PC-9 (cell line): ENCODE measurements around the gene TUBB2B. TPM values are rescaled to one million over a fixed set of nuclear protein-coding genes. Genes with fewer than 3 reads are reported as not detected.
"Not testable (repeated sequence)": the region's sequence is repeated elsewhere in the genome, so short reads cannot be mapped to it uniquely, and the experiment has no call there.

Experiments used
- BruUV-seq: library from RNA; stranded (reverse); fragments of 400-500 nt; replicated peaks from 2 replicates; lab custom pipeline; 2021; lab: Mats Ljungman, UMichigan
- CTCF ChIA-PET: fragments of 300-600 bp; sonication (Branson Sonifier 250); formaldehyde crosslinking; loops from one replicate; lab custom pipeline; 2022; ENCODE audit warnings: antibody characterized with exemption; lab: Charles Lee
- POLR2A ChIA-PET: fragments of 300-600 bp; sonication (Branson Sonifier 250); formaldehyde crosslinking; loops from one replicate; lab custom pipeline; 2022; ENCODE audit warnings: antibody characterized with exemption; ENCODE audit not compliant: unreplicated experiment; lab: Charles Lee
- DNase-seq, 2 experiments: peaks; one replicate each; pipeline versions ENCODE4 v3.0.0 to v3.0.0-alpha.2; 2015 to 2022; ENCODE audit warnings: mixed read lengths in 1 of 2
- H2AFZ ChIP-seq: fragments of 200-600 bp; sonication (generic); 2 replicates; pipeline ENCODE4 v1.8.1; 2017; ENCODE audit warnings: antibody characterized with exemption
- H3F3A ChIP-seq: fragments of 200-600 bp; sonication (generic); 2 replicates; pipeline ENCODE4 v1.8.1; 2017; ENCODE audit warnings: antibody characterized with exemption, mild to moderate bottlenecking, low read depth; ENCODE audit not compliant: insufficient read depth
- H3K27ac ChIP-seq: fragments of 200-600 bp; sonication (generic); 2 replicates; pipeline ENCODE4 v1.6.1; 2016; ENCODE audit warnings: mixed run types
- H3K27me3 ChIP-seq: fragments of 200-600 bp; sonication (generic); 2 replicates; pipeline ENCODE4 v1.6.1; 2016; ENCODE audit warnings: low read depth, mixed run types; ENCODE audit not compliant: insufficient read depth
- H3K36me3 ChIP-seq: fragments of 200-600 bp; sonication (generic); 2 replicates; pipeline ENCODE4 v1.6.1; 2016; ENCODE audit warnings: low read depth, mixed run types
- H3K4me1 ChIP-seq: fragments of 200-600 bp; sonication (generic); replicated peaks from 2 replicates; pipeline ENCODE4 v1.6.1; 2016; ENCODE audit warnings: mixed run types; ENCODE audit not compliant: insufficient read depth
- H3K4me2 ChIP-seq: fragments of 200-600 bp; sonication (generic); 2 replicates; pipeline ENCODE4 v1.6.1; 2017; ENCODE audit warnings: mixed run types
- H3K4me3 ChIP-seq: fragments of 200-600 bp; sonication (generic); 2 replicates; pipeline ENCODE4 v1.6.1; 2016; ENCODE audit warnings: mixed run types
- H3K79me2 ChIP-seq: fragments of 200-600 bp; sonication (generic); 2 replicates; pipeline ENCODE4 v1.6.1; 2017; ENCODE audit warnings: low read depth, mixed run types
- H3K9me2 ChIP-seq: fragments of 200-600 bp; sonication (generic); 2 replicates; pipeline ENCODE4 v1.8.1; 2017; ENCODE audit warnings: mild to moderate bottlenecking; ENCODE audit not compliant: insufficient read depth
- H3K9me3 ChIP-seq: fragments of 200-600 bp; sonication (generic); 2 replicates; pipeline ENCODE4 v1.8.1; 2016; ENCODE audit warnings: low read depth; ENCODE audit not compliant: insufficient read depth
- H4K20me1 ChIP-seq: fragments of 200-600 bp; sonication (generic); 2 replicates; pipeline ENCODE4 v1.8.1; 2017; ENCODE audit not compliant: insufficient read depth
- EZH2 ChIP-seq: fragments of 200-600 bp; sonication (generic); IDR thresholded peaks from 2 replicates; pipeline ENCODE4 v1.8.0; 2017; ENCODE audit warnings: antibody characterized with exemption, low read depth
- intact Hi-C: fragments of 100-400 bp; cut with micrococcal nuclease; formaldehyde crosslinking; loops from one replicate; pipeline ENCODE4 v1.10.0; 2022; ENCODE audit not compliant: unreplicated experiment
- total RNA-seq: library from RNA; stranded (reverse); gene quantifications from 2 replicates; pipeline ENCODE4 v1.2.3, GENCODE V29; 2021
- TF ChIP-seq, protein P1 (sequence below): fragments of 200-600 bp; sonication (generic); conservative IDR thresholded peaks from 2 replicates; pipeline ENCODE4 v1.6.1; 2017; ENCODE audit warnings: mixed run types, antibody characterized with exemption, mild to moderate bottlenecking, moderate library complexity

Gene TUBB2B
- total RNA-seq, 1 experiment from 2014 or later = 1.3 TPM

DNA sequence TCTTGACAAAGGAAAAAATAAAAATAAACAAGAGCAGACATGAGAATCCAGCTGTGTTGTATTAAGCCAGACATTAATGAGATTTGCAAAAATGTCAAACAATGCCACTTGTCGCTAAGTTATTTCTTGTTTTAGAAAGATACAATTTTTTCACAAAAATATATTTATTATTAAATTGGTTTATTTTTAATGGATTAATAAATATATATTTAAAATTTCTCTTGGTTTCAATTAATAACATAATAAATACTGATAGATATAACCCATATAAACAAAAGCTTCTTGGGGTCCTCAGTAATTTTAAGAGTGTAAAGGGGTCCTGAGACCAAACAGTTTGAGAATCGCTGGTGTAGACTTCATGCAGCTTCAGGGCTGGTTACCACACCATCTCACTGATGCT lies 26.1 kb downstream of the TUBB2B start:
- no TSS peak for BruUV-seq
- POLR2A ChIA-PET = no interaction called here

DNA sequence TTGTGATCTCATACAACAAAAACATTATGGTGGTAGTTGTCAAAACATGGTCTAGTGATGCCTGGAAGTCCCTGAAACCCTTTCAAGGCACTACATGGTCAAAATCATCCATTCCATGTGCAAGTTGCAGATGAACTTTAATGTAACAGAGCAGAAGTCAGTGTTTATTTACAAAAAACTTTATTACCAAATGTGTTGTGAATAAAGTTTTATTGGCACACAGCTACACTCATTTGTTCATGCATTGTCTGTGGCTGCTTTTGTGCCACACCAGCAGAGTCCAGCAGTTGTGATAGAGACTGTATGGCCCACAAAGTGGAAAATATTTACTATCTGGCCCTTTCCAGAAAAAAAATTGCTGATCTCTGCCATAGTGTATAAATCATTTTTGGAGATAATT lies 26.8 kb downstream of the TUBB2B start:
- no peak for DNase-seq
- Histone ChIP-seq H3K27me3 (no peaks in the 10 kb centered on the region), H3F3A (peaks cover 7% of the 10 kb centered on the region; the same call in 1 of the 2 replicates), H3K36me3 (no peaks in the 10 kb centered on the region), H3K4me2 (no peak overlapping the region), H2AFZ (no peak overlapping the region), H3K9me3 (no peaks in the 10 kb centered on the region), H3K79me2 (no peaks in the 10 kb centered on the region), H4K20me1 (no peaks in the 10 kb centered on the region), H3K4me1 (peaks cover 14% of the 10 kb centered on the region), H3K9me2 (no peaks in the 10 kb centered on the region), H3K4me3 (no peak overlapping the region), H3K27ac (no peak overlapping the region)
- intact Hi-C loops = no loop called here
- ChIA-PET POLR2A (no interaction called here), CTCF (no interaction called here)
- no TSS peak for BruUV-seq
- no peak for TF ChIP-seq EZH2
- TF ChIP-seq, protein P1, sequence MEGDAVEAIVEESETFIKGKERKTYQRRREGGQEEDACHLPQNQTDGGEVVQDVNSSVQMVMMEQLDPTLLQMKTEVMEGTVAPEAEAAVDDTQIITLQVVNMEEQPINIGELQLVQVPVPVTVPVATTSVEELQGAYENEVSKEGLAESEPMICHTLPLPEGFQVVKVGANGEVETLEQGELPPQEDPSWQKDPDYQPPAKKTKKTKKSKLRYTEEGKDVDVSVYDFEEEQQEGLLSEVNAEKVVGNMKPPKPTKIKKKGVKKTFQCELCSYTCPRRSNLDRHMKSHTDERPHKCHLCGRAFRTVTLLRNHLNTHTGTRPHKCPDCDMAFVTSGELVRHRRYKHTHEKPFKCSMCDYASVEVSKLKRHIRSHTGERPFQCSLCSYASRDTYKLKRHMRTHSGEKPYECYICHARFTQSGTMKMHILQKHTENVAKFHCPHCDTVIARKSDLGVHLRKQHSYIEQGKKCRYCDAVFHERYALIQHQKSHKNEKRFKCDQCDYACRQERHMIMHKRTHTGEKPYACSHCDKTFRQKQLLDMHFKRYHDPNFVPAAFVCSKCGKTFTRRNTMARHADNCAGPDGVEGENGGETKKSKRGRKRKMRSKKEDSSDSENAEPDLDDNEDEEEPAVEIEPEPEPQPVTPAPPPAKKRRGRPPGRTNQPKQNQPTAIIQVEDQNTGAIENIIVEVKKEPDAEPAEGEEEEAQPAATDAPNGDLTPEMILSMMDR = no peak

More for the DNA sequence above, 26.1 kb downstream of the TUBB2B start:
- DNase-seq = no peak
- no peaks in the 10 kb centered on the region for H3K79me2 ChIP-seq
- H2AFZ ChIP-seq = no peak overlapping the region
- H4K20me1 ChIP-seq = no peaks in the 10 kb centered on the region
- H3K4me1 ChIP-seq = peaks cover 12% of the 10 kb centered on the region
- TF ChIP-seq, protein P1 = no peak
- no peak for TF ChIP-seq EZH2
- H3K36me3 ChIP-seq = no peaks in the 10 kb centered on the region
- H3K27me3 ChIP-seq = no peaks in the 10 kb centered on the region
- no peaks in the 10 kb centered on the region for H3K9me2 ChIP-seq
- H3K27ac ChIP-seq = no peak overlapping the region
- H3K4me3 ChIP-seq = no peak overlapping the region
- peaks cover 11% of the 10 kb centered on the region; the same call in 1 of the 2 replicates for H3F3A ChIP-seq
- intact Hi-C loops = no loop called here
- no peaks in the 10 kb centered on the region for H3K9me3 ChIP-seq
- CTCF ChIA-PET = no interaction called here
- H3K4me2 ChIP-seq = no peak overlapping the region

DNA sequence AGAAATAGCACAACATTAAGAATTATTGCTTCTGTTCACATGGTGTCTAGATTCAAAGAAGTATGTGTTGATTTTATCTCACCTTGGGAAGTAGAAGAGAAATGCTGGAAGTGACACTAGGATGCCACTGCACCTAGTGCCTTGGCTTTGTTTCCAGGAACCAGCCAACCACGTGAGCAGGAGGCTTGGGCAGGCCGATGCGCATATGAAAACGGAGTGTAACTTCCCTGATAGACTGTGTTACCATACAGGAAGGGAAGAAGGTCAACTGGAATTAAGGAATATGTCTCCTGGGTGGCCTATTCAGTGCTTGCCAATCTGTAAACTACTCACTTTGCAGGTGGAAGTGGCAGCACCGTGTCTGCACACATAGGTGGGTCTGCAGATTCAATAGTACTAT lies 28.1 kb downstream of the TUBB2B start:
- Histone ChIP-seq H3K27ac (no peak overlapping the region), H4K20me1 (no peaks in the 10 kb centered on the region), H3K36me3 (no peaks in the 10 kb centered on the region), H2AFZ (no peak overlapping the region), H3K4me3 (no peak overlapping the region), H3K4me2 (no peak overlapping the region), H3K4me1 (peaks cover 9% of the 10 kb centered on the region), H3K9me2 (no peaks in the 10 kb centered on the region), H3K27me3 (no peaks in the 10 kb centered on the region), H3K79me2 (no peaks in the 10 kb centered on the region), H3K9me3 (no peaks in the 10 kb centered on the region), H3F3A (no peaks in the 10 kb centered on the region)
- intact Hi-C loops = no loop called here
- CTCF ChIA-PET = no interaction called here
- POLR2A ChIA-PET = no interaction called here
- DNase-seq = no peak
- TF ChIP-seq, protein P1 = no peak
- no peak for TF ChIP-seq EZH2
- no TSS peak for BruUV-seq

DNA sequence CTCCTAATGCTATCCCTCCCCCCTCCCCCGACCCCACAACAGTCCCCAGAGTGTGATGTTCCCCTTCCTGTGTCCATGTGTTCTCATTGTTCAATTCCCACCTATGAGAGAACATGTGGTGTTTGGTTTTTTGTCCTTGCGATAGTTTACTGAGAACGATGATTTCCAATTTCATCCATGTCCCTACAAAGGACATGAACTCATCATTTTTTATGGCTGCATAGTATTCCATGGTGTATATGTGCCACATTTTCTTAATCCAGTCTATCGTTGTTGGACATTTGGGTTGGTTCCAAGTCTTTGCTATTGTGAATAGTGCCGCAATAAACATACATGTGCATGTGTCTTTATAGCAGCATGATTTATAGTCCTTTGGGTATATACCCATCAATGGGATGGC lies 29.7 kb downstream of the TUBB2B start:
- not testable (repeated sequence) for BruUV-seq

More for the DNA sequence above, 29.7 kb downstream of the TUBB2B start:
- H3K9me2 ChIP-seq, POLR2A ChIA-PET, H3K4me3 ChIP-seq, H3K9me3 ChIP-seq, DNase-seq, H3F3A ChIP-seq, H3K4me2 ChIP-seq, H4K20me1 ChIP-seq, CTCF ChIA-PET, H3K27me3 ChIP-seq, H3K27ac ChIP-seq, intact Hi-C loops, H3K79me2 ChIP-seq, H2AFZ ChIP-seq, H3K36me3 ChIP-seq, H3K4me1 ChIP-seq: not testable (repeated sequence)
